Loucy (cell line): ENCODE data around the gene SH3BGRL.
"Not testable (repeated sequence)": the region's sequence is repeated elsewhere in the genome, so short reads cannot be mapped to it uniquely, and the experiment has no call there.

Experiments used
- H2AFZ ChIP-seq: fragments of 200-600 bp; sonication (generic); 2 replicates; pipeline ENCODE4 v1.6.0; 2016; ENCODE audit warnings: antibody characterized with exemption, mild to moderate bottlenecking, low read length, moderate library complexity
- H3F3A ChIP-seq: fragments of 200-600 bp; 2 replicates; pipeline ENCODE4 v1.6.0; 2016; ENCODE audit warnings: antibody characterized with exemption, low read depth, mild to moderate bottlenecking
- H3K27me3 ChIP-seq: fragments of 200-600 bp; sonication (generic); 2 replicates; pipeline ENCODE4 v1.6.1; 2014; ENCODE audit warnings: low read length, mild to moderate bottlenecking; ENCODE audit not compliant: insufficient read depth, poor library complexity, severe bottlenecking
- H3K36me3 ChIP-seq: fragments of 200-600 bp; sonication (generic); 2 replicates; pipeline ENCODE4 v1.6.1; 2016; ENCODE audit warnings: low read length; ENCODE audit not compliant: insufficient read depth
- H3K4me1 ChIP-seq: fragments of 200-600 bp; sonication (generic); 2 replicates; pipeline ENCODE4 v1.5.1; 2014; ENCODE audit warnings: low read length, mild to moderate bottlenecking; ENCODE audit not compliant: insufficient read depth, poor library complexity, severe bottlenecking
- H3K4me2 ChIP-seq: fragments of 200-600 bp; sonication (generic); 2 replicates; pipeline ENCODE4 v1.6.0; 2014; ENCODE audit warnings: antibody characterized with exemption, low read length, low read depth, mild to moderate bottlenecking; ENCODE audit not compliant: poor library complexity, severe bottlenecking
- H3K4me3 ChIP-seq: fragments of 200-600 bp; sonication (generic); 2 replicates; pipeline ENCODE4 v1.5.1; 2014; ENCODE audit warnings: low read length, mild to moderate bottlenecking, mixed read lengths; ENCODE audit not compliant: poor library complexity, severe bottlenecking
- H3K79me2 ChIP-seq: fragments of 200-600 bp; sonication (generic); 2 replicates; pipeline ENCODE4 v1.6.1; 2014; ENCODE audit warnings: low read length; ENCODE audit not compliant: insufficient read depth
- H3K9ac ChIP-seq: fragments of 200-600 bp; sonication (generic); 2 replicates; pipeline ENCODE4 v1.6.0; 2014; ENCODE audit warnings: mild to moderate bottlenecking, low read depth, low read length, moderate library complexity; ENCODE audit not compliant: poor library complexity, severe bottlenecking
- H3K9me2 ChIP-seq: fragments of 200-600 bp; sonication (generic); replicated peaks from 2 replicates; pipeline ENCODE4 v1.6.1; 2016; ENCODE audit warnings: low read depth, low read length, mixed read lengths
- H3K9me3 ChIP-seq: fragments of 200-600 bp; sonication (generic); 2 replicates; pipeline ENCODE4 v1.6.1; 2014; ENCODE audit warnings: mild to moderate bottlenecking, antibody characterized with exemption, low read length, low read depth; ENCODE audit not compliant: insufficient read depth
- H4K20me1 ChIP-seq: fragments of 200-600 bp; sonication (generic); 2 replicates; pipeline ENCODE4 v1.6.0; 2014; ENCODE audit warnings: antibody characterized with exemption, low read length, mild to moderate bottlenecking; ENCODE audit not compliant: insufficient read depth, poor library complexity, severe bottlenecking
- EZH2phosphoT487 ChIP-seq: fragments of 200-600 bp; IDR thresholded peaks from 2 replicates; pipeline ENCODE4 v1.6.1; 2018; ENCODE audit warnings: antibody characterized with exemption, mild to moderate bottlenecking, moderate library complexity, borderline replicate concordance
- TF ChIP-seq, protein P1 (sequence below): fragments of 200-600 bp; sonication (generic); conservative IDR thresholded peaks from 2 replicates; pipeline ENCODE4 v1.5.1; 2014; ENCODE audit warnings: mild to moderate bottlenecking, antibody characterized with exemption, low read length

SH3BGRL gene

DNA sequence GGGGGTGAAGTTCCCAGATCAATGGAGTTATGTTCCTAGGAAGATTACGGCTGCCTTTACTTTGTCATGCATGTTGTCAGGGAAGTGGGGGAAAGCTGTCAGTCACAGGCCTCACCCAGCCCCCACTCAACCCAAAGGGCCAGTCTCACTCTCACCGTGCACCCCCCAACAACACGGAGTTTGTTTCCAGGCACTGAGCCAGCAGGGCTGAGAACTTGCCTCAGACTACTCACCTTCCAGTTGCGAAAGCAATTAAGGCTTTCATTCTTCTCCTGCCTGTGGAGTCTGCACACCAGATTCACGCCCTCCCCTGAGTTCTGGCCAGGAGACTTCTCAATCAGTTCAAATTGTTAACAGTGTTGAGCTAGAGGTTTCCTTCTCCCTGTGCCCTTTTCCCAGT, 114.3 kb downstream of the SH3BGRL start:
- H3K9me2 ChIP-seq: no peaks in the 10 kb centered on the region
- H3K36me3 ChIP-seq: no peaks in the 10 kb centered on the region
- H3K9ac ChIP-seq: no peak overlapping the region
- no peaks in the 10 kb centered on the region for H3K79me2 ChIP-seq
- no peak overlapping the region for H2AFZ ChIP-seq
- no peaks in the 10 kb centered on the region for H3K27me3 ChIP-seq
- no peak overlapping the region for H3K4me2 ChIP-seq
- no peaks in the 10 kb centered on the region for H3K9me3 ChIP-seq
- no peaks in the 10 kb centered on the region for H3F3A ChIP-seq
- no peaks in the 10 kb centered on the region for H3K4me1 ChIP-seq
- no peak overlapping the region for H3K4me3 ChIP-seq
- TF ChIP-seq, protein P1, sequence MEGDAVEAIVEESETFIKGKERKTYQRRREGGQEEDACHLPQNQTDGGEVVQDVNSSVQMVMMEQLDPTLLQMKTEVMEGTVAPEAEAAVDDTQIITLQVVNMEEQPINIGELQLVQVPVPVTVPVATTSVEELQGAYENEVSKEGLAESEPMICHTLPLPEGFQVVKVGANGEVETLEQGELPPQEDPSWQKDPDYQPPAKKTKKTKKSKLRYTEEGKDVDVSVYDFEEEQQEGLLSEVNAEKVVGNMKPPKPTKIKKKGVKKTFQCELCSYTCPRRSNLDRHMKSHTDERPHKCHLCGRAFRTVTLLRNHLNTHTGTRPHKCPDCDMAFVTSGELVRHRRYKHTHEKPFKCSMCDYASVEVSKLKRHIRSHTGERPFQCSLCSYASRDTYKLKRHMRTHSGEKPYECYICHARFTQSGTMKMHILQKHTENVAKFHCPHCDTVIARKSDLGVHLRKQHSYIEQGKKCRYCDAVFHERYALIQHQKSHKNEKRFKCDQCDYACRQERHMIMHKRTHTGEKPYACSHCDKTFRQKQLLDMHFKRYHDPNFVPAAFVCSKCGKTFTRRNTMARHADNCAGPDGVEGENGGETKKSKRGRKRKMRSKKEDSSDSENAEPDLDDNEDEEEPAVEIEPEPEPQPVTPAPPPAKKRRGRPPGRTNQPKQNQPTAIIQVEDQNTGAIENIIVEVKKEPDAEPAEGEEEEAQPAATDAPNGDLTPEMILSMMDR: no peak
- no peak for TF ChIP-seq EZH2phosphoT487
- no peaks in the 10 kb centered on the region for H4K20me1 ChIP-seq

DNA sequence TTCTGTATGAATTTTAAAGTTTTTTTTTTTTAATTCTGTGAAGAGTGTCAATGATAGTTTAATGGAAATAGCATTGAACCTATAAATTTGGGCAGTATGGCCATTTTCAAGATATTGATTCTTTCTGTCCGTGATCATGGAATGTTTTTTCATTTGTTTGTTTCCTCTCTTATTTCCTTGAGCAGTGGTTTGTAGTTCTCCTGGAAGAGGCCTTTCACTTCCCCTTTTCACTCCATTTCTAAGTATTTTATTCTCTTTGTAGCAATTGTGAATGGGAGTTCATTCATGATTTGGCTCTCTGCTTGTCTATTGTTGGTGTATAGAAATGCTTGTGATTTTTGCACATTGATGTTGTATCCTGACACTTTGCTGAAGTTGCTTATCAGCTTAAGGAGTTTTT, 129.8 kb downstream of the SH3BGRL start:
- H4K20me1 ChIP-seq, H3K9me3 ChIP-seq, H3K9ac ChIP-seq, H3K79me2 ChIP-seq, H3K9me2 ChIP-seq, H3K36me3 ChIP-seq, H3K27me3 ChIP-seq, H3K4me2 ChIP-seq, H3K4me3 ChIP-seq, H3F3A ChIP-seq, H3K4me1 ChIP-seq, H2AFZ ChIP-seq: not testable (repeated sequence)

DNA sequence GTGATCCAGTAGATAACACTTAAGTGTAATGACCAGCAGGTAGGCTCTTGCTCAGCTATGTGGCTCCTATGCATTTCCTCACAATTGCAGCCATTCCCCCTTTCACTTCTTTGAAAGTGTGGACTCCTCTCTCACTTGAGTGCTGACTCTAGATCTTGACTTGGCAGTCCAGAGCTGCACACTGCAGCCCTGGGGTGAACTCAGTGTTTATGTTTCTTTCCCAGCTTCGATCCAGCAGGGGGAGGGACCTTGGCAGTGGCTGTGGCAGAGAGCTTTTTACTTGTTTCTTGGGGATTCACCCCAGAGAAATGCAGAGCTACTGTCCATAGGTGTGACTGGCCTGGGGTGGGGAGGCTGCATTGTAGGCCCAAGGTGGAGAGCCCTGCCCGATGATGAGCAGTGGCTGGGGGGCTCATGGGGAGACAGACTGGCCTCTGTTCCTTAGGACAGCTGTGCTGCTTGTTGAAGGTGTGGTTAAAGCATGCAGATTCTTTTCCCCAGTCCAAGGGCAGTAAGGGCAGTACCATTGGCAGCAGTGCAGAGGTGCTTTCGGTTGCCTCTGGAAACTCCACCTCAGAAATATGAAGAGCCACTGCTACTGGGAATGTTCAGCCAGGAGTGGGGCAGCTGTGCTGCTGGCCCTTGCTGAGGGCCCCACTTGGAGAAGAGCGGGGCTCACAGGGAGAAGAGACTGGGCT, 134.7 kb downstream of the SH3BGRL start:
- no peaks in the 10 kb centered on the region for H3K79me2 ChIP-seq
- no peaks in the 10 kb centered on the region for H3K36me3 ChIP-seq
- no peaks in the 10 kb centered on the region for H3F3A ChIP-seq
- H3K9me2 ChIP-seq: no peaks in the 10 kb centered on the region
- H2AFZ ChIP-seq: no peak overlapping the region
- H3K4me1 ChIP-seq: no peaks in the 10 kb centered on the region
- no peak overlapping the region for H3K4me2 ChIP-seq
- H3K9ac ChIP-seq: no peak overlapping the region
- no peak overlapping the region for H3K4me3 ChIP-seq
- no peaks in the 10 kb centered on the region for H3K9me3 ChIP-seq
- TF ChIP-seq EZH2phosphoT487: no peak
- TF ChIP-seq, protein P1: no peak
- no peaks in the 10 kb centered on the region for H4K20me1 ChIP-seq
- no peaks in the 10 kb centered on the region for H3K27me3 ChIP-seq

DNA sequence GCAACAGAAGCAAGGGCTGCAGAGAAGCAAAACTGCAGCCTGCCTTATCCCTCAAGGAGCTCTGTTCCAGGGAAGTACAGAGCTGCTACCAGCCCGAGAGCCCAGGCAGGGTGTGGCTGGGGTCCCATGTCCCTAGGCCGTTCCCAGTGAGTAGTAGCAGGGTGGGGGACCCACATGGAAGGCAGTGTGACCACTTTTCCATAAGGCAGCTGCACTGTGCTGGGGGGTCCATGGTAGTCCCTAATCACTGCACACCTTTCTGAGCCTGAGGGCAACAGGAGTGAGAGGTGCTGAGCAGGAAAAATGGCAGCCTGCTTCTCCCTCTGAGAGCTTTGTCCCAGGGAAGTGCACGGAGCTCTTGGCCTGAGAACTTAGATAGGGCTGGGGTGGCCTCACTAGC, 135.9 kb downstream of the SH3BGRL start:
- H4K20me1 ChIP-seq: no peaks in the 10 kb centered on the region
- TF ChIP-seq, protein P1: no peak
- TF ChIP-seq EZH2phosphoT487: no peak
- H3K27me3 ChIP-seq: no peaks in the 10 kb centered on the region
- no peak overlapping the region for H2AFZ ChIP-seq
- no peaks in the 10 kb centered on the region for H3K9me2 ChIP-seq
- no peaks in the 10 kb centered on the region for H3K79me2 ChIP-seq
- no peaks in the 10 kb centered on the region for H3K4me1 ChIP-seq
- no peak overlapping the region for H3K4me3 ChIP-seq
- H3K36me3 ChIP-seq: no peaks in the 10 kb centered on the region
- H3K4me2 ChIP-seq: no peak overlapping the region
- no peaks in the 10 kb centered on the region for H3K9me3 ChIP-seq
- H3F3A ChIP-seq: no peaks in the 10 kb centered on the region
- H3K9ac ChIP-seq: no peak overlapping the region
